OCI-LY7 (cell line): ENCODE data around the gene MARCKS. TPM values are rescaled to one million over a fixed set of nuclear protein-coding genes. Genes with fewer than 3 reads are reported as not detected.

Experiments
- BruUV-seq: library from RNA; stranded (reverse); fragments of 400-500 nt; replicated peaks from 2 replicates; lab custom pipeline; 2021; lab: Mats Ljungman, UMichigan
- CTCF ChIA-PET: fragments of 300-600 bp; sonication (Branson Sonifier 250); formaldehyde crosslinking; loops from one replicate; lab custom pipeline; 2022; ENCODE audit warnings: antibody characterized with exemption; ENCODE audit not compliant: unreplicated experiment; lab: Charles Lee
- POLR2A ChIA-PET: fragments of 300-600 bp; sonication (Branson Sonifier 250); formaldehyde crosslinking; loops from one replicate; lab custom pipeline; 2022; ENCODE audit warnings: antibody characterized with exemption; lab: Charles Lee
- DNase-seq: peaks from one replicate; pipeline ENCODE4 v3.0.0-alpha.2; 2015; ENCODE audit warnings: low spot score
- H2AFZ ChIP-seq: fragments of 200-600 bp; sonication (generic), shearing (Covaris generic); 2 replicates; pipeline ENCODE4 v1.6.1; 2014; ENCODE audit warnings: mild to moderate bottlenecking, antibody characterized with exemption, low read length, moderate library complexity
- H3K27ac ChIP-seq: fragments of 200-600 bp; sonication (generic); 2 replicates; pipeline ENCODE4 v1.5.1; 2014; ENCODE audit warnings: mixed run types, low read depth, mild to moderate bottlenecking, moderate library complexity, low read length, inconsistent platforms; ENCODE audit not compliant: poor library complexity, severe bottlenecking
- H3K36me3 ChIP-seq: fragments of 200-600 bp; sonication (generic); 2 replicates; pipeline ENCODE4 v1.6.1; 2014; ENCODE audit warnings: mild to moderate bottlenecking, antibody characterized with exemption, low read length, moderate library complexity, mixed read lengths; ENCODE audit not compliant: insufficient read depth
- H3K4me1 ChIP-seq: fragments of 200-600 bp; sonication (generic); 2 replicates; pipeline ENCODE4 v1.5.1; 2014; ENCODE audit warnings: mild to moderate bottlenecking, low read length; ENCODE audit not compliant: insufficient read depth, poor library complexity, severe bottlenecking
- H3K4me2 ChIP-seq: fragments of 200-600 bp; sonication (generic); 2 replicates; pipeline ENCODE4 v1.6.1; 2014; ENCODE audit warnings: mild to moderate bottlenecking, low read length
- H3K4me3 ChIP-seq: fragments of 200-600 bp; sonication (generic); 2 replicates; pipeline ENCODE4 v1.5.1; 2014; ENCODE audit warnings: mild to moderate bottlenecking, low read depth, low read length; ENCODE audit not compliant: poor library complexity, severe bottlenecking
- H3K79me2 ChIP-seq: fragments of 200-600 bp; sonication (generic); 2 replicates; pipeline ENCODE4 v1.6.1; 2016; ENCODE audit warnings: low read depth, mild to moderate bottlenecking, low read length, moderate library complexity, mixed read lengths; ENCODE audit not compliant: insufficient read depth
- H3K9me2 ChIP-seq: fragments of 200-600 bp; sonication (generic); 2 replicates; pipeline ENCODE4 v1.6.1; 2016; ENCODE audit warnings: mild to moderate bottlenecking, low read length, mixed read lengths; ENCODE audit not compliant: insufficient read depth
- H3K9me3 ChIP-seq: fragments of 200-600 bp; sonication (generic); 2 replicates; pipeline ENCODE4 v1.6.1; 2014; ENCODE audit warnings: mild to moderate bottlenecking, mixed run types, low read length, mixed read lengths
- H4K20me1 ChIP-seq: fragments of 200-600 bp; sonication (generic); 2 replicates; pipeline ENCODE4 v1.6.1; 2014; ENCODE audit warnings: mild to moderate bottlenecking, antibody characterized with exemption, low read length, moderate library complexity, mixed read lengths; ENCODE audit not compliant: insufficient read depth
- CTCF ChIP-seq: fragments of 200-600 bp; sonication (generic); conservative IDR thresholded peaks from 2 replicates; pipeline ENCODE4 v1.5.1; 2014; ENCODE audit warnings: mild to moderate bottlenecking, antibody characterized with exemption, low read length, moderate library complexity, mixed read lengths
- EZH2phosphoT487 ChIP-seq: fragments of 200-600 bp; sonication (generic); IDR thresholded peaks from 2 replicates; pipeline ENCODE4 v1.6.1; 2018; ENCODE audit warnings: low read depth, borderline replicate concordance, mild to moderate bottlenecking, mixed run types, antibody characterized with exemption, low read length, moderate library complexity, mixed read lengths
- intact Hi-C: fragments of 100-400 bp; cut with micrococcal nuclease; formaldehyde crosslinking; loops from one replicate; pipeline ENCODE4 v1.10.0; 2022; ENCODE audit not compliant: unreplicated experiment
- total RNA-seq, 2 experiments: library from RNA; depleted of rRNA in 1 of 2; stranded (reverse); fragments of >200 nt in 1 of 2; shearing (Covaris generic) in 1 of 2; gene quantifications; 2 replicates each; pipeline ENCODE4 v1.2.3, GENCODE V29; 2014 to 2022

MARCKS gene
- total RNA-seq, 2 experiments from 2014 or later, result 0.03 to 3.9 TPM

GRCh38 chr6:113813142-113813541 lies 44.0 kb upstream of the MARCKS start:
- ChIA-PET CTCF (no interaction called here), POLR2A (no interaction called here)
- H2AFZ ChIP-seq, result no peak overlapping the region

GRCh38 chr6:113818578-113818977 lies 38.6 kb upstream of the MARCKS start:
- H3K4me1 ChIP-seq, result no peaks in the 10 kb centered on the region
- DNase-seq, result no peak
- H2AFZ ChIP-seq, result no peak overlapping the region
- H3K79me2 ChIP-seq, result no peaks in the 10 kb centered on the region
- no peaks in the 10 kb centered on the region for H3K9me2 ChIP-seq
- H3K4me2 ChIP-seq, result no peak overlapping the region
- H3K36me3 ChIP-seq, result no peaks in the 10 kb centered on the region
- H4K20me1 ChIP-seq, result no peaks in the 10 kb centered on the region
- intact Hi-C loops, result no loop called here
- BruUV-seq, result no TSS peak
- no peak for TF ChIP-seq EZH2phosphoT487
- no peak overlapping the region for H3K4me3 ChIP-seq
- ChIA-PET POLR2A (interaction anchor here (0.7 to 1.5 kb wide), 2 partner anchors 13 to 232 kb away, joined by 3 read pairs; no protein-coding TSS in a partner anchor), CTCF (no interaction called here)
- no peaks in the 10 kb centered on the region for H3K9me3 ChIP-seq
- no peak overlapping the region for H3K27ac ChIP-seq

More at GRCh38 chr6:113813142-113813541, 44.0 kb upstream of the MARCKS start:
- no peaks in the 10 kb centered on the region for H3K79me2 ChIP-seq
- no peak overlapping the region for H3K4me2 ChIP-seq
- intact Hi-C loops, result no loop called here
- DNase-seq, result no peak
- no peaks in the 10 kb centered on the region for H3K9me3 ChIP-seq
- no peaks in the 10 kb centered on the region for H3K9me2 ChIP-seq
- peaks cover 20% of the 10 kb centered on the region for H3K4me1 ChIP-seq
- TF ChIP-seq EZH2phosphoT487, result no peak
- no peak for TF ChIP-seq CTCF
- no TSS peak for BruUV-seq
- H3K36me3 ChIP-seq, result no peaks in the 10 kb centered on the region
- no peak overlapping the region for H3K4me3 ChIP-seq
- peaks cover 8% of the 10 kb centered on the region; the same call in 1 of the 2 replicates for H4K20me1 ChIP-seq
- no peak overlapping the region for H3K27ac ChIP-seq

GRCh38 chr6:113819169-113819830 lies 37.8 kb upstream of the MARCKS start:
- TF ChIP-seq EZH2phosphoT487 (no peak), CTCF (no peak)
- Histone ChIP-seq H3K9me3 (no peaks in the 10 kb centered on the region), H3K36me3 (no peaks in the 10 kb centered on the region), H3K4me1 (no peaks in the 10 kb centered on the region), H3K79me2 (no peaks in the 10 kb centered on the region), H3K27ac (no peak overlapping the region), H3K9me2 (no peaks in the 10 kb centered on the region), H3K4me3 (no peak overlapping the region), H3K4me2 (no peak overlapping the region), H4K20me1 (no peaks in the 10 kb centered on the region), H2AFZ (no peak overlapping the region)
- intact Hi-C loops, result no loop called here
- DNase-seq, result no peak
- no TSS peak for BruUV-seq
- CTCF ChIA-PET, result no interaction called here
- POLR2A ChIA-PET, result no interaction called here
